HG02588 (cell line): ENCODE data around the gene SLC35F3.
A peak's percentile ranks its signal among the peaks of the same experiment; 100 is the strongest.

Experiments used
- ATAC-seq: cut with Tn5 transposase; IDR thresholded peaks from one replicate; pipeline ENCODE4 v1.9.1; 2021; ENCODE audit warnings: mild to moderate bottlenecking, moderate library complexity; ENCODE audit not compliant: unreplicated experiment

The SLC35F3 gene

GRCh38 chr1:234309598-234310459 is 405.4 kb downstream of the SLC35F3 start:
- ATAC-seq = peak; percentile 80

- peak; percentile 4 for ATAC-seq
Observed at GRCh38 chr1:234310460-234310817, 406.0 kb downstream of the SLC35F3 start.

GRCh38 chr1:234311414-234311813 is 406.9 kb downstream of the SLC35F3 start:
- no peak for ATAC-seq

GRCh38 chr1:234313171-234313570 is 408.7 kb downstream of the SLC35F3 start:
- no peak for ATAC-seq

- ATAC-seq = no peak
Observed at GRCh38 chr1:234315091-234315541, 410.6 kb downstream of the SLC35F3 start.

- ATAC-seq = no peak
Observed at GRCh38 chr1:234315588-234315987, 411.1 kb downstream of the SLC35F3 start.

- ATAC-seq = no peak
Observed at GRCh38 chr1:234316486-234316885, 412.0 kb downstream of the SLC35F3 start.

- no peak for ATAC-seq
Observed at GRCh38 chr1:234316937-234317336, 412.5 kb downstream of the SLC35F3 start.

GRCh38 chr1:234320069-234320468 is 415.6 kb downstream of the SLC35F3 start:
- ATAC-seq = no peak

- ATAC-seq = no peak
Observed at GRCh38 chr1:234320549-234320948, 416.1 kb downstream of the SLC35F3 start.

GRCh38 chr1:234321231-234321630 is 416.8 kb downstream of the SLC35F3 start:
- ATAC-seq = no peak

- ATAC-seq = no peak
Observed at GRCh38 chr1:234322097-234322496, 417.6 kb downstream of the SLC35F3 start.

- no peak for ATAC-seq
Observed at GRCh38 chr1:234322979-234323378, 418.5 kb downstream of the SLC35F3 start.

GRCh38 chr1:234324821-234325220 is 420.3 kb downstream of the SLC35F3 start:
- ATAC-seq = no peak

- ATAC-seq = no peak
Observed at GRCh38 chr1:234325878-234326496, 421.5 kb downstream of the SLC35F3 start.

GRCh38 chr1:234326497-234327366 is 422.3 kb downstream of the SLC35F3 start:
- peak; percentile 81 for ATAC-seq

- ATAC-seq = no peak
Observed at GRCh38 chr1:234327577-234328164, 423.2 kb downstream of the SLC35F3 start.

- no peak for ATAC-seq
Observed at GRCh38 chr1:234330843-234331215, 426.4 kb downstream of the SLC35F3 start.

- ATAC-seq = no peak
Observed at GRCh38 chr1:234331507-234331906, 427.0 kb downstream of the SLC35F3 start.

GRCh38 chr1:234336359-234336758 is 431.9 kb downstream of the SLC35F3 start:
- no peak for ATAC-seq

GRCh38 chr1:234337233-234337632 is 432.8 kb downstream of the SLC35F3 start:
- ATAC-seq = no peak
